LNCaP clone FGC (cell line): ENCODE results near the gene ANGPTL7.
A peak's percentile ranks its signal among the peaks of the same experiment; 100 is the strongest.
"Not testable (repeated sequence)": the region's sequence is repeated elsewhere in the genome, so short reads cannot be mapped to it uniquely, and the experiment has no call there.

ENCODE experiments used
- DNase-seq: peaks from one replicate; pipeline ENCODE4 v3.0.0-alpha.2; 2011; ENCODE audit warnings: low read depth
- H3K4me3 ChIP-seq: 2 replicates; pipeline ENCODE4 v1.5.1; 2011; ENCODE audit warnings: mild to moderate bottlenecking, low read depth, low read length, control low read depth
- CTCF ChIP-seq: IDR thresholded peaks from 2 replicates; pipeline ENCODE4 v1.5.1; 2012; ENCODE audit warnings: mild to moderate bottlenecking; ENCODE audit not compliant: control insufficient read depth, insufficient read depth; ENCODE audit errors: extremely low read depth

ANGPTL7 gene

GRCh38 chr1:11156963-11157362 is 32.2 kb upstream of the ANGPTL7 start:
- TF ChIP-seq CTCF = no peak
- no peak overlapping the region for H3K4me3 ChIP-seq
- DNase-seq = no peak

- DNase-seq = no peak
- H3K4me3 ChIP-seq = no peak overlapping the region
- TF ChIP-seq CTCF = no peak
Observed at GRCh38 chr1:11157394-11157793, 31.8 kb upstream of the ANGPTL7 start.

- no peak for DNase-seq
- TF ChIP-seq CTCF = no peak
- no peak overlapping the region for H3K4me3 ChIP-seq
Observed at GRCh38 chr1:11157867-11158266, 31.3 kb upstream of the ANGPTL7 start.

GRCh38 chr1:11158291-11158690 is 30.9 kb upstream of the ANGPTL7 start:
- TF ChIP-seq CTCF = peak; percentile 11; the same call in 1 of the 2 replicates
- DNase-seq = no peak
- no peak overlapping the region for H3K4me3 ChIP-seq

- no peak for DNase-seq
- no peak for TF ChIP-seq CTCF
- no peak overlapping the region for H3K4me3 ChIP-seq
Observed at GRCh38 chr1:11158720-11159321, 30.3 kb upstream of the ANGPTL7 start.

- not testable (repeated sequence) for DNase-seq, H3K4me3 ChIP-seq
Observed at GRCh38 chr1:11162752-11163151, 26.4 kb upstream of the ANGPTL7 start.

- not testable (repeated sequence) for H3K4me3 ChIP-seq, DNase-seq
Observed at GRCh38 chr1:11166744-11167143, 22.4 kb upstream of the ANGPTL7 start.

GRCh38 chr1:11168731-11169130 is 20.4 kb upstream of the ANGPTL7 start:
- no peak overlapping the region for H3K4me3 ChIP-seq
- no peak for DNase-seq
- no peak for TF ChIP-seq CTCF
